Vagina (tissue), 2 donors: Measurements from ENCODE around the gene C12orf56.

Experiments used
- POLR2A ChIP-seq, 2 donors: fragments of 450-650 bp; IDR thresholded peaks; one replicate each; pipeline ENCODE4 v1.6.1; 2017; ENCODE audit warnings: antibody characterized with exemption in 2 of 2, mild to moderate bottlenecking in 2 of 2, moderate library complexity in 2 of 2
- POLR2AphosphoS5 ChIP-seq, 2 donors: sonication (generic); formaldehyde crosslinking; IDR thresholded peaks; one replicate each; pipeline ENCODE4 v1.9.0; 2017; ENCODE audit warnings: antibody characterized with exemption in 2 of 2, mild to moderate bottlenecking in 2 of 2, low read depth in 1 of 2; ENCODE audit not compliant: insufficient read depth in 1 of 2

GRCh38 chr12:64428956-64429355, 38.4 kb upstream of the C12orf56 start:
- TF ChIP-seq POLR2AphosphoS5 (IDR thresholded peaks at IDR 0.05; ENCODE audit: insufficient read depth in 1 of 2, low read depth in 1 of 2): no peak
- TF ChIP-seq POLR2A (IDR thresholded peaks at IDR 0.05): no peak
